ENCODE measurements around the gene HMOX2.

GRCh38 chr16:4463522-4464163, 12.6 kb upstream of the HMOX2 start:
- no peak for TF ChIP-seq CREB1 (IDR thresholded peaks at IDR 0.05; ENCODE audit: low read depth)
- TF ChIP-seq REST (IDR thresholded peaks at IDR 0.05; ENCODE audit: low read depth) = no peak
- TF ChIP-seq EGR1 (IDR thresholded peaks at IDR 0.05) = no peak
- TF ChIP-seq TCF12 (IDR thresholded peaks at IDR 0.05; ENCODE audit: low read depth) = no peak

Measured in Ishikawa (cell line).